H1 (cell line): ENCODE measurements around the gene DDX49. TPM values are rescaled to one million over a fixed set of nuclear protein-coding genes. Genes with fewer than 3 reads are reported as not detected.

Source experiments
- CTCF ChIA-PET: fragments of 300-600 bp; sonication (Branson Sonifier 250); formaldehyde crosslinking; loops from one replicate; lab custom pipeline; 2021; ENCODE audit not compliant: partially characterized antibody; lab: Charles Lee
- POLR2A ChIA-PET: fragments of 300-600 bp; sonication (Branson Sonifier 250); formaldehyde crosslinking; loops from one replicate; lab custom pipeline; 2021; ENCODE audit warnings: inconsistent platforms; ENCODE audit not compliant: partially characterized antibody; lab: Charles Lee
- DNase-seq, 2 experiments: peaks; one replicate each; pipeline versions ENCODE4 v3.0.0 to v3.0.0-alpha.2; 2010 to 2022; ENCODE audit warnings: low spot score in 2 of 2, low read depth in 1 of 2, mixed read lengths in 1 of 2
- FAIRE-seq: peaks from 2 replicates; lab custom pipeline; 2011; peaks lifted over from hg19 to GRCh38; lab: Jason Lieb, UNC
- H2AFZ ChIP-seq: 2 replicates; pipeline ENCODE4 v1.8.1; 2012; ENCODE audit warnings: low read length, inconsistent platforms
- H2AK5ac ChIP-seq: 2 replicates; pipeline ENCODE4 v1.6.1; 2013; ENCODE audit warnings: low read depth, low read length
- H2BK120ac ChIP-seq: replicated peaks from 2 replicates; pipeline ENCODE3; 2013; ENCODE audit warnings: low read depth, low read length, inconsistent platforms
- H2BK12ac ChIP-seq: 2 replicates; pipeline ENCODE4 v1.6.1; 2013; ENCODE audit warnings: low read depth, low read length
- H2BK15ac ChIP-seq: 2 replicates; pipeline ENCODE4 v1.6.1; 2013; ENCODE audit warnings: low read length
- H2BK20ac ChIP-seq: 2 replicates; pipeline ENCODE4 v1.6.1; 2013; ENCODE audit warnings: low read length
- H2BK5ac ChIP-seq: 2 replicates; pipeline ENCODE4 v1.6.1; 2013; ENCODE audit warnings: low read depth, low read length
- H3K14ac ChIP-seq: 2 replicates; pipeline ENCODE4 v1.6.1; 2013; ENCODE audit warnings: inconsistent platforms; ENCODE audit not compliant: insufficient read length
- H3K18ac ChIP-seq: 2 replicates; pipeline ENCODE4 v1.6.1; 2013; ENCODE audit warnings: low read length; ENCODE audit errors: extremely low read depth
- H3K23ac ChIP-seq: 2 replicates; pipeline ENCODE4 v1.6.1; 2013; ENCODE audit warnings: inconsistent platforms; ENCODE audit not compliant: insufficient read length
- H3K23me2 ChIP-seq: 2 replicates; pipeline ENCODE4 v1.6.1; 2013; ENCODE audit warnings: low read depth, low read length
- H3K27ac ChIP-seq: 2 replicates; pipeline ENCODE4 v1.6.1; 2011; ENCODE audit warnings: low read depth, low read length, inconsistent platforms
- H3K27me3 ChIP-seq, 4 experiments: replicated peaks in 1 of 4; 1 replicate in 1 of 4; 2 replicates in 3 of 4; pipeline versions ENCODE4 v1.6.1 to v1.8.1; 2011 to 2013; ENCODE audit warnings: low read length in 3 of 4, mild to moderate bottlenecking in 3 of 4, inconsistent platforms in 2 of 4, mixed read lengths in 2 of 4, moderate library complexity in 1 of 4; ENCODE audit not compliant: control insufficient read depth in 3 of 4, insufficient read depth in 3 of 4; ENCODE audit errors: extremely low read depth in 1 of 4
- H3K36me3 ChIP-seq, 4 experiments: 2 replicates each; pipeline versions ENCODE4 v1.6.1 to v1.8.1; 2011 to 2013; ENCODE audit warnings: mild to moderate bottlenecking in 4 of 4, low read length in 3 of 4, moderate library complexity in 2 of 4, control low read depth in 1 of 4, inconsistent platforms in 1 of 4; ENCODE audit not compliant: insufficient read depth in 4 of 4, control insufficient read depth in 2 of 4
- H3K4ac ChIP-seq: replicated peaks from 2 replicates; pipeline ENCODE3; 2013; ENCODE audit warnings: low read length, low read depth, mixed read lengths, inconsistent platforms; ENCODE audit not compliant: insufficient read length
- H3K4me1 ChIP-seq, 4 experiments: replicated peaks in 1 of 4; 1 replicate in 1 of 4; 2 replicates in 3 of 4; pipeline versions ENCODE4 v1.6.1 to v1.8.1; 2011 to 2013; ENCODE audit warnings: low read length in 3 of 4, inconsistent platforms in 2 of 4, mixed read lengths in 1 of 4; ENCODE audit not compliant: insufficient read depth in 4 of 4, control insufficient read depth in 3 of 4
- H3K4me2 ChIP-seq, 2 experiments: 2 replicates each; pipeline versions ENCODE4 v1.6.1 to v1.8.1; 2011 to 2013; ENCODE audit warnings: low read depth in 2 of 2, low read length in 2 of 2, control low read depth in 1 of 2, inconsistent platforms in 1 of 2, mild to moderate bottlenecking in 1 of 2; ENCODE audit not compliant: insufficient read depth in 1 of 2
- H3K4me3 ChIP-seq, 4 experiments: fragments of 200-600, 300-600 bp in 1 of 4; sonication (generic), shearing (Covaris generic), sonication (Bioruptor Twin) in 1 of 4; 2 replicates each; pipeline versions ENCODE4 v1.5.1 to v1.8.1; 2011 to 2016; ENCODE audit warnings: low read length in 4 of 4, low read depth in 3 of 4, control low read depth in 2 of 4, inconsistent platforms in 2 of 4, mild to moderate bottlenecking in 2 of 4, mixed read lengths in 1 of 4, moderate library complexity in 1 of 4; ENCODE audit not compliant: insufficient read depth in 2 of 4; ENCODE audit errors: extremely low read depth in 1 of 4
- H3K56ac ChIP-seq: replicated peaks from 2 replicates; pipeline ENCODE3; 2013; ENCODE audit warnings: low read depth, mild to moderate bottlenecking, mixed read lengths, low read length, inconsistent platforms; ENCODE audit not compliant: insufficient read length
- H3K79me1 ChIP-seq: 2 replicates; pipeline ENCODE4 v1.6.1; 2013; ENCODE audit warnings: low read depth, low read length, control low read depth
- H3K79me2 ChIP-seq, 2 experiments: 2 replicates each; pipeline versions ENCODE4 v1.6.1 to v1.8.1; 2012 to 2013; ENCODE audit warnings: low read length in 2 of 2, mild to moderate bottlenecking in 2 of 2, inconsistent platforms in 1 of 2; ENCODE audit not compliant: insufficient read depth in 2 of 2, control insufficient read depth in 1 of 2
- H3K9ac ChIP-seq, 4 experiments: replicated peaks in 1 of 4; 1 replicate in 1 of 4; 2 replicates in 3 of 4; pipeline versions ENCODE4 v1.6.1 to v1.8.1; 2011 to 2013; ENCODE audit warnings: low read depth in 3 of 4, low read length in 3 of 4, control low read depth in 2 of 4, mild to moderate bottlenecking in 2 of 4, moderate library complexity in 2 of 4, inconsistent platforms in 1 of 4; ENCODE audit errors: extremely low read depth in 1 of 4
- H3K9me3 ChIP-seq, 2 experiments: 2 replicates each; pipeline versions ENCODE4 v1.6.1 to v1.8.1; 2012 to 2013; ENCODE audit warnings: mild to moderate bottlenecking in 2 of 2, moderate library complexity in 2 of 2, control low read depth in 1 of 2, inconsistent platforms in 1 of 2, low read depth in 1 of 2, low read length in 1 of 2, mixed read lengths in 1 of 2; ENCODE audit not compliant: insufficient read depth in 2 of 2
- H4K20me1 ChIP-seq, 2 experiments: replicated peaks in 1 of 2; 2 replicates each; pipeline versions ENCODE3 to v1.8.1; 2011 to 2013; ENCODE audit warnings: inconsistent platforms in 2 of 2, low read length in 2 of 2, mild to moderate bottlenecking in 1 of 2; ENCODE audit not compliant: insufficient read depth in 2 of 2, control insufficient read depth in 1 of 2
- H4K5ac ChIP-seq: 2 replicates; pipeline ENCODE4 v1.6.1; 2013; ENCODE audit warnings: low read length, low read depth, mixed read lengths, inconsistent platforms; ENCODE audit not compliant: insufficient read length
- H4K8ac ChIP-seq: 2 replicates; pipeline ENCODE4 v1.8.0; 2013; ENCODE audit warnings: mild to moderate bottlenecking, moderate library complexity, low read length, inconsistent platforms; ENCODE audit not compliant: insufficient read depth; ENCODE audit errors: extremely low read depth
- H4K91ac ChIP-seq: replicated peaks from 2 replicates; pipeline ENCODE3; 2013; ENCODE audit warnings: low read length, mixed read lengths, inconsistent platforms; ENCODE audit not compliant: insufficient read length
- BCL11A ChIP-seq, 2 experiments: IDR thresholded peaks; one replicate each; pipeline ENCODE4 v1.6.1; 2011; ENCODE audit warnings: low read depth in 2 of 2, low read length in 2 of 2, mild to moderate bottlenecking in 2 of 2
- CBX5 ChIP-seq: fragments of 300-800, 300-1000 bp; sonication (generic); IDR thresholded peaks from 2 replicates; pipeline ENCODE4 v1.7.1; 2016; ENCODE audit warnings: antibody characterized with exemption, low read length, low read depth
- FOSL1 ChIP-seq: IDR thresholded peaks from 2 replicates; pipeline ENCODE4 v1.6.1; 2011; ENCODE audit warnings: mild to moderate bottlenecking, low read depth, low read length, moderate library complexity; ENCODE audit not compliant: insufficient read depth
- SP1 ChIP-seq: IDR thresholded peaks from 2 replicates; pipeline ENCODE4 v1.6.1; 2011; ENCODE audit warnings: low read depth, low read length
- SRF ChIP-seq: IDR thresholded peaks from 2 replicates; pipeline ENCODE4 v1.6.1; 2011; ENCODE audit warnings: mild to moderate bottlenecking, low read depth, low read length, moderate library complexity
- WGBS, 2 experiments: shearing (Covaris generic) in 1 of 2; methylation state at CpG; one replicate each; pipeline versions ENCODE4 v1.1.6 to v1.1.7; 2013 to 2015; ENCODE audit warnings: low lambda C conversion rate in 2 of 2, mixed read lengths in 2 of 2, inconsistent platforms in 1 of 2, low coverage in 1 of 2, missing lambda C conversion rate in 1 of 2; ENCODE audit not compliant: insufficient replicate concordance in 2 of 2, insufficient coverage in 1 of 2, insufficient read length in 1 of 2; ENCODE audit errors: extremely low coverage in 1 of 2, missing lambda C conversion rate in 1 of 2; 5-methylcytosine and 5-hydroxymethylcytosine counted together
- polyA plus RNA-seq, 7 experiments: library from polyadenylated mRNA; depleted of rRNA in 3 of 7; stranded (reverse) in 5 of 7; unstranded in 2 of 7; fragments of >200 nt in 5 of 7; fragments of 200-250 nt in 2 of 7; gene quantifications; 1 replicate in 5 of 7; 2 replicates in 1 of 7; 4 replicates in 1 of 7; pipeline versions ENCODE4 v1.2.1 to v1.2.3, GENCODE V29; 2011 to 2013; ENCODE audit warnings: missing spikeins in 2 of 7, mixed read lengths in 2 of 7
- total RNA-seq: library from RNA; stranded (reverse); fragmentation: NEBNext Ultra II Directional; extraction: Animal tissue kit (Norgen Biotek cat#: 25700); gene quantifications from 2 replicates; pipeline ENCODE4 v1.2.1, GENCODE V29; 2021

Gene DDX49
- total and polyA plus RNA-seq, 2 of the 8 experiments (the other 6 are each of a cell fraction or from before 2014, with no cell fraction given), result 41.3 to 46.5 TPM

DNA sequence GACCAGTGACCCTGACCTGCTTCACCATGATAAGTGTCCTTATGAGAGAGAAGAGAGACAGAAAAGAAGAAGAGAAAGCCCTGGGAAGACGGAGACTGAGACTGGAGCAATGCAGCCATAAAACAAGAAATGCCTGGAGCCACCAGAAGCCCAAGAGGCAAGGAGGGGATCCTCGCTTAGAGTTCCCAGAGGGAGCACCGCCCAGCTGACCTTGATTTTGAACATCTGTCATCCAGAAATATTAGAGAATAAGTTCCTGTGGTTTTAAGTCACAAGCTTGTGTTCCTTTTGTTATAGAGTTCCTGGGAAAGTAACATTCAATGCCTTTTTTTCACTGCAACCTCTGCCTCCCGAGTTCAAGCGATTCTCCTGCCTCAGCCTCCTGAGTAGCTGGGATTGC is 43.8 kb upstream of the DDX49 start:
- TF ChIP-seq FOSL1 (no peak), CBX5 (no peak), BCL11A (IDR thresholded peaks at IDR 0.05; ENCODE audit: low read depth in 2 of 2, low read length in 2 of 2) (no peak), SP1 (no peak), SRF (no peak)
- POLR2A ChIA-PET, result interaction anchor here (0.6 to 0.9 kb wide), 2 partner anchors 17 to 21 kb away, joined by 3 read pairs; no protein-coding TSS in a partner anchor
- H2BK12ac ChIP-seq, result no peak overlapping the region
- peaks cover 0 to 6% of the 10 kb centered on the region in 2 experiments for H4K20me1 ChIP-seq
- no peak overlapping the region for H2BK5ac ChIP-seq
- peaks cover 1% of the 10 kb centered on the region; the same call in 1 of the 2 replicates for H3K23me2 ChIP-seq
- no peak overlapping the region for H2BK15ac ChIP-seq
- H4K8ac ChIP-seq, result no peak overlapping the region
- H3K9ac ChIP-seq, result no peak overlapping the region
- no peak overlapping the region for H2BK20ac ChIP-seq
- H3K4ac ChIP-seq, result no peak overlapping the region
- H3K79me1 ChIP-seq, result no peaks in the 10 kb centered on the region
- no peak overlapping the region for H2BK120ac ChIP-seq
- H3K27ac ChIP-seq, result no peak overlapping the region
- peaks cover 0 to 2% (median 0%) of the 10 kb centered on the region in 4 experiments; a peak in 2 of 7 replicates for H3K27me3 ChIP-seq
- H3K36me3 ChIP-seq, result peaks cover 0 to 13% (median 3%) of the 10 kb centered on the region in 4 experiments; a peak in 3 of 8 replicates
- H2AK5ac ChIP-seq, result no peak overlapping the region
- no peak overlapping the region for H3K56ac ChIP-seq
- H4K91ac ChIP-seq, result no peak overlapping the region
- no peaks in the 10 kb centered on the region; a peak in 1 of 4 replicates for H3K9me3 ChIP-seq
- H3K23ac ChIP-seq, result no peak overlapping the region
- H3K4me1 ChIP-seq, result peaks cover 0 to 2% (median under 1%) of the 10 kb centered on the region in 4 experiments; a peak in 4 of 7 replicates
- H3K79me2 ChIP-seq, result no peaks in the 10 kb centered on the region
- no peak overlapping the region for H3K4me2 ChIP-seq
- H3K4me3 ChIP-seq, result no peak overlapping the region
- WGBS, 2 experiments, result 91% methylated on average over 5 of the region's 5 CpGs; no CpG with 5 or more reads in 1 of the 2 experiments
- DNase-seq (no peak), FAIRE-seq (no peak)
- no peak overlapping the region for H3K14ac ChIP-seq
- no peak overlapping the region for H3K18ac ChIP-seq
- H4K5ac ChIP-seq, result no peak overlapping the region
- CTCF ChIA-PET, result interaction anchor here (0.7 to 1.5 kb wide), 4 partner anchors 20 to 112 kb away, joined by 3 to 5 read pairs (median 4); partner anchors contain the start of gene CERS1
- H2AFZ ChIP-seq, result no peak overlapping the region
